Astrocyte (in vitro differentiated cells and primary cell): Measurements from ENCODE around the gene C1QTNF9. TPM values are rescaled to one million over a fixed set of nuclear protein-coding genes. Genes with fewer than 3 reads are reported as not detected.
"Not testable (repeated sequence)": the region's sequence is repeated elsewhere in the genome, so short reads cannot be mapped to it uniquely, and the experiment has no call there.

Experiments used
- DNase-seq: peaks from one replicate; pipeline ENCODE4 v3.0.0-alpha.2; 2010; ENCODE audit warnings: low read depth
- FAIRE-seq: peaks from 2 replicates; lab custom pipeline; 2011; peaks lifted over from hg19 to GRCh38; lab: Jason Lieb, UNC
- H2AFZ ChIP-seq: 2 replicates; pipeline ENCODE4 v1.6.0; 2012; ENCODE audit warnings: low read depth, low read length, inconsistent platforms
- H3K27ac ChIP-seq: 2 replicates; pipeline ENCODE4 v1.5.1; 2011; ENCODE audit warnings: low read depth, low read length, inconsistent platforms
- H3K27me3 ChIP-seq: 2 replicates; pipeline ENCODE4 v1.6.0; 2011; ENCODE audit warnings: low read length, inconsistent platforms; ENCODE audit not compliant: insufficient read depth
- H3K36me3 ChIP-seq: 2 replicates; pipeline ENCODE4 v1.5.1; 2011; ENCODE audit warnings: low read length, inconsistent platforms; ENCODE audit not compliant: insufficient read depth
- H3K4me1 ChIP-seq: 2 replicates; pipeline ENCODE4 v1.5.1; 2011; ENCODE audit warnings: low read length, inconsistent platforms; ENCODE audit not compliant: insufficient read depth
- H3K4me2 ChIP-seq: 2 replicates; pipeline ENCODE4 v1.6.0; 2012; ENCODE audit warnings: low read length, inconsistent platforms
- H3K4me3 ChIP-seq: 2 replicates; pipeline ENCODE4 v1.5.1; 2011; ENCODE audit warnings: low read depth, mild to moderate bottlenecking, low read length, inconsistent platforms; ENCODE audit not compliant: insufficient read depth
- H3K79me2 ChIP-seq: 2 replicates; pipeline ENCODE4 v1.6.0; 2012; ENCODE audit warnings: mild to moderate bottlenecking, low read length, inconsistent platforms; ENCODE audit not compliant: insufficient read depth
- H3K9ac ChIP-seq: 2 replicates; pipeline ENCODE4 v1.6.0; 2012; ENCODE audit warnings: mild to moderate bottlenecking, low read length, inconsistent platforms
- H3K9me3 ChIP-seq: 2 replicates; pipeline ENCODE4 v1.5.1; 2012; ENCODE audit warnings: low read depth, mild to moderate bottlenecking, low read length, inconsistent platforms; ENCODE audit not compliant: insufficient read depth
- H4K20me1 ChIP-seq: 2 replicates; pipeline ENCODE4 v1.6.0; 2012; ENCODE audit warnings: low read length, inconsistent platforms; ENCODE audit not compliant: insufficient read depth
- H3K27ac Mint-ChIP-seq: one replicate; pipeline ENCODE4 v1.8.0; 2021; ENCODE audit warnings: mild to moderate bottlenecking, mixed read lengths; ENCODE audit not compliant: unreplicated experiment
- H3K27me3 Mint-ChIP-seq: one replicate; pipeline ENCODE4 v1.8.0; 2021; ENCODE audit warnings: low read depth, mixed read lengths; ENCODE audit not compliant: unreplicated experiment
- H3K36me3 Mint-ChIP-seq: one replicate; pipeline ENCODE4 v1.8.0; 2021; ENCODE audit warnings: low read depth, mixed read lengths; ENCODE audit not compliant: unreplicated experiment
- H3K4me1 Mint-ChIP-seq: one replicate; pipeline ENCODE4 v1.8.0; 2021; ENCODE audit warnings: low read depth, mixed read lengths; ENCODE audit not compliant: unreplicated experiment
- H3K4me3 Mint-ChIP-seq: one replicate; pipeline ENCODE4 v1.8.0; 2021; ENCODE audit warnings: mild to moderate bottlenecking, moderate library complexity, mixed read lengths; ENCODE audit not compliant: unreplicated experiment
- H3K9me3 Mint-ChIP-seq: one replicate; pipeline ENCODE4 v1.8.0; 2021; ENCODE audit warnings: mild to moderate bottlenecking, mixed read lengths; ENCODE audit not compliant: unreplicated experiment
- EZH2 ChIP-seq: IDR thresholded peaks from 2 replicates; pipeline ENCODE4 v1.6.1; 2012; ENCODE audit warnings: mild to moderate bottlenecking, low read length, inconsistent platforms; ENCODE audit not compliant: insufficient read depth
- total RNA-seq: library from RNA; stranded (reverse); gene quantifications from 2 replicates; pipeline ENCODE4 v1.2.1, GENCODE V29; 2021
- TF ChIP-seq, protein P1 (sequence below): IDR thresholded peaks from 2 replicates; pipeline ENCODE4 v1.5.1; 2011; ENCODE audit warnings: low read depth, mild to moderate bottlenecking, inconsistent platforms, low read length, moderate library complexity; ENCODE audit not compliant: insufficient read depth

The C1QTNF9 gene
- total RNA-seq, 1 donor from 2014 or later, result not detected

GRCh38 chr13:24323036-24323738 is 13.8 kb downstream of the C1QTNF9 start:
- Mint-ChIP-seq H3K36me3 (no peaks in the 10 kb centered on the region), H3K27me3 (peaks cover 4% of the 10 kb centered on the region), H3K4me3 (no peak overlapping the region), H3K9me3 (no peaks in the 10 kb centered on the region), H3K27ac (no peak overlapping the region), H3K4me1 (no peaks in the 10 kb centered on the region)
- no peaks in the 10 kb centered on the region for H4K20me1 ChIP-seq
- H3K4me1 ChIP-seq, result no peaks in the 10 kb centered on the region
- H3K9ac ChIP-seq, result no peak overlapping the region
- no peak for DNase-seq
- H3K27me3 ChIP-seq, result no peaks in the 10 kb centered on the region
- H3K27ac ChIP-seq, result no peak overlapping the region
- no peaks in the 10 kb centered on the region for H3K9me3 ChIP-seq
- no peaks in the 10 kb centered on the region for H3K36me3 ChIP-seq
- TF ChIP-seq, protein P1, sequence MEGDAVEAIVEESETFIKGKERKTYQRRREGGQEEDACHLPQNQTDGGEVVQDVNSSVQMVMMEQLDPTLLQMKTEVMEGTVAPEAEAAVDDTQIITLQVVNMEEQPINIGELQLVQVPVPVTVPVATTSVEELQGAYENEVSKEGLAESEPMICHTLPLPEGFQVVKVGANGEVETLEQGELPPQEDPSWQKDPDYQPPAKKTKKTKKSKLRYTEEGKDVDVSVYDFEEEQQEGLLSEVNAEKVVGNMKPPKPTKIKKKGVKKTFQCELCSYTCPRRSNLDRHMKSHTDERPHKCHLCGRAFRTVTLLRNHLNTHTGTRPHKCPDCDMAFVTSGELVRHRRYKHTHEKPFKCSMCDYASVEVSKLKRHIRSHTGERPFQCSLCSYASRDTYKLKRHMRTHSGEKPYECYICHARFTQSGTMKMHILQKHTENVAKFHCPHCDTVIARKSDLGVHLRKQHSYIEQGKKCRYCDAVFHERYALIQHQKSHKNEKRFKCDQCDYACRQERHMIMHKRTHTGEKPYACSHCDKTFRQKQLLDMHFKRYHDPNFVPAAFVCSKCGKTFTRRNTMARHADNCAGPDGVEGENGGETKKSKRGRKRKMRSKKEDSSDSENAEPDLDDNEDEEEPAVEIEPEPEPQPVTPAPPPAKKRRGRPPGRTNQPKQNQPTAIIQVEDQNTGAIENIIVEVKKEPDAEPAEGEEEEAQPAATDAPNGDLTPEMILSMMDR, result no peak
- H3K4me3 ChIP-seq, result no peak overlapping the region
- no peak overlapping the region for H3K4me2 ChIP-seq
- no peaks in the 10 kb centered on the region for H3K79me2 ChIP-seq
- no peak for FAIRE-seq
- no peak overlapping the region for H2AFZ ChIP-seq

- Histone ChIP-seq H4K20me1 (no peaks in the 10 kb centered on the region), H2AFZ (no peak overlapping the region), H3K9me3 (no peaks in the 10 kb centered on the region), H3K4me1 (no peaks in the 10 kb centered on the region), H3K4me3 (no peak overlapping the region), H3K9ac (no peak overlapping the region), H3K4me2 (no peak overlapping the region), H3K27ac (no peak overlapping the region), H3K36me3 (no peaks in the 10 kb centered on the region), H3K79me2 (no peaks in the 10 kb centered on the region), H3K27me3 (no peaks in the 10 kb centered on the region)
- TF ChIP-seq, protein P1, result no peak
- no peak for TF ChIP-seq EZH2
- no peak overlapping the region for H3K4me3 Mint-ChIP-seq
- peaks cover 4% of the 10 kb centered on the region for H3K27me3 Mint-ChIP-seq
- H3K4me1 Mint-ChIP-seq, result no peaks in the 10 kb centered on the region
- no peak overlapping the region for H3K27ac Mint-ChIP-seq
- no peak for DNase-seq
- H3K9me3 Mint-ChIP-seq, result no peaks in the 10 kb centered on the region
- no peak for FAIRE-seq
- H3K36me3 Mint-ChIP-seq, result no peaks in the 10 kb centered on the region
These were observed 14.3 kb downstream of the C1QTNF9 start for GRCh38 chr13:24323739-24324075.

DNA sequence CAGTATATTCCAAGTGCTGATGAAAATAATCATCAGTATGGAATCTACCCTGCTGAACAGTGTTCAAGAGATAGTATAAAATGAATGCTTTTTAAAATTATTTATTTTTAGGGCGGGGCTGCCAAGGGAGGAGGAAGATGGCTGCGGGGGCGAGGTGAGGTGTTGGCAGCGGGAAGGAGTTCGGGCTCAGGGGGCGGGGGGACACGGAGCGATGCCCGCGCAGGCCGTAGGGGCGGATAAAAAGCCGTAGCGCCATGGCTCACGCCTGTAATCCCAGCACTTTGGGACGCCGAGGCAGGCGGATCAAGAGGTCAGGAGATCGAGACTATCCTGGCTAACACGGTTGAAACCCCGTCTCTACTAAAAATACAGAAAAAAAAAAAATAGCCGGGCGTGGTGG is 18.2 kb downstream of the C1QTNF9 start:
- H3K79me2 ChIP-seq, H3K4me3 Mint-ChIP-seq, H3K27me3 ChIP-seq, H2AFZ ChIP-seq, H3K9me3 Mint-ChIP-seq, H3K4me3 ChIP-seq, H4K20me1 ChIP-seq, H3K4me1 Mint-ChIP-seq, H3K27me3 Mint-ChIP-seq, H3K9ac ChIP-seq, DNase-seq, H3K9me3 ChIP-seq, H3K36me3 ChIP-seq, H3K36me3 Mint-ChIP-seq, FAIRE-seq, H3K4me1 ChIP-seq, H3K27ac ChIP-seq, H3K27ac Mint-ChIP-seq: not testable (repeated sequence)
- H3K4me2 ChIP-seq, result peak overlapping the region; percentile 77
